H1 (cell line): ENCODE measurements around the gene BTG2. TPM values are rescaled to one million over a fixed set of nuclear protein-coding genes. Genes with fewer than 3 reads are reported as not detected.

ENCODE experiments used
- BACH1 ChIP-seq: IDR thresholded peaks from 2 replicates; pipeline ENCODE4 v1.6.1; 2012; ENCODE audit warnings: low read length, improper control_type of control experiment
- BRCA1 ChIP-seq: IDR thresholded peaks from 2 replicates; pipeline ENCODE4 v1.6.1; 2012; ENCODE audit warnings: low read depth, low read length, improper control_type of control experiment
- CBX5 ChIP-seq: fragments of 300-800, 300-1000 bp; sonication (generic); IDR thresholded peaks from 2 replicates; pipeline ENCODE4 v1.7.1; 2016; ENCODE audit warnings: antibody characterized with exemption, low read length, low read depth
- CBX8 ChIP-seq: fragments of 300-800, 300-1000 bp; sonication (generic); IDR thresholded peaks from 2 replicates; pipeline ENCODE4 v1.7.1; 2016; ENCODE audit warnings: low read depth, low read length, borderline replicate concordance
- EZH2 ChIP-seq: fragments of 200-600 bp; sonication (generic); IDR thresholded peaks from 2 replicates; pipeline ENCODE4 v1.7.1; 2012; ENCODE audit warnings: low read depth, mild to moderate bottlenecking, moderate library complexity, low read length, inconsistent platforms; ENCODE audit not compliant: severe bottlenecking
- GABPA ChIP-seq: IDR thresholded peaks from 2 replicates; pipeline ENCODE4 v1.6.1; 2011; ENCODE audit warnings: mild to moderate bottlenecking, low read length, moderate library complexity, borderline replicate concordance; ENCODE audit not compliant: insufficient read depth
- GTF2F1 ChIP-seq: IDR thresholded peaks from 2 replicates; pipeline ENCODE4 v1.6.1; 2012; ENCODE audit warnings: low read depth, low read length, improper control_type of control experiment, borderline replicate concordance
- KDM1A ChIP-seq: fragments of 200-600, 300-600 bp; sonication (generic); IDR thresholded peaks from 2 replicates; pipeline ENCODE4 v1.7.1; 2016; ENCODE audit warnings: mild to moderate bottlenecking, low read length, borderline replicate concordance
- MAFK ChIP-seq: IDR thresholded peaks from 2 replicates; pipeline ENCODE4 v1.6.1; 2012; ENCODE audit warnings: low read depth, mild to moderate bottlenecking, improper control_type of control experiment, low read length
- MAX ChIP-seq: IDR thresholded peaks from 2 replicates; pipeline ENCODE4 v1.6.1; 2012; ENCODE audit warnings: inconsistent platforms
- NRF1 ChIP-seq: IDR thresholded peaks from 2 replicates; pipeline ENCODE4 v1.6.1; 2011; ENCODE audit warnings: mild to moderate bottlenecking, low read depth, low read length, improper control_type of control experiment
- POLR2AphosphoS5 ChIP-seq: IDR thresholded peaks from 2 replicates; pipeline ENCODE4 v1.6.1; 2011; ENCODE audit warnings: low read depth, low read length
- POU5F1 ChIP-seq: IDR thresholded peaks from 2 replicates; pipeline ENCODE4 v1.6.1; 2011; ENCODE audit warnings: low read depth, mild to moderate bottlenecking, low read length, moderate library complexity
- RAD21 ChIP-seq, 2 experiments: IDR thresholded peaks in 1 of 2; conservative IDR thresholded peaks in 1 of 2; 2 replicates each; pipeline ENCODE4 v1.6.1; 2011; ENCODE audit warnings: low read depth in 2 of 2, low read length in 2 of 2, improper control_type of control experiment in 1 of 2, inconsistent platforms in 1 of 2, mild to moderate bottlenecking in 1 of 2, moderate library complexity in 1 of 2
- RBBP5 ChIP-seq: IDR thresholded peaks from 2 replicates; pipeline ENCODE4 v1.7.1; 2012; ENCODE audit warnings: low read depth, mild to moderate bottlenecking, inconsistent platforms, low read length, moderate library complexity, borderline replicate concordance
- SP1 ChIP-seq: IDR thresholded peaks from 2 replicates; pipeline ENCODE4 v1.6.1; 2011; ENCODE audit warnings: low read depth, low read length
- SP2 ChIP-seq: IDR thresholded peaks from 2 replicates; pipeline ENCODE4 v1.6.1; 2012; ENCODE audit warnings: mild to moderate bottlenecking, low read length, inconsistent platforms
- SP4 ChIP-seq: IDR thresholded peaks from 2 replicates; pipeline ENCODE4 v1.6.1; 2012; ENCODE audit warnings: low read length, inconsistent platforms
- TCF12 ChIP-seq: IDR thresholded peaks from 2 replicates; pipeline ENCODE4 v1.6.1; 2011; ENCODE audit warnings: low read depth, mild to moderate bottlenecking, low read length
- ZNF274 ChIP-seq: IDR thresholded peaks from 2 replicates; pipeline ENCODE4 v1.7.0; 2012; ENCODE audit warnings: low read length, borderline replicate concordance; ENCODE audit errors: extremely low read depth
- polyA plus RNA-seq, 7 experiments: library from polyadenylated mRNA; depleted of rRNA in 3 of 7; stranded (reverse) in 5 of 7; unstranded in 2 of 7; fragments of >200 nt in 5 of 7; fragments of 200-250 nt in 2 of 7; gene quantifications; 1 replicate in 5 of 7; 2 replicates in 1 of 7; 4 replicates in 1 of 7; pipeline versions ENCODE4 v1.2.1 to v1.2.3, GENCODE V29; 2011 to 2013; ENCODE audit warnings: missing spikeins in 2 of 7, mixed read lengths in 2 of 7
- total RNA-seq: library from RNA; stranded (reverse); fragmentation: NEBNext Ultra II Directional; extraction: Animal tissue kit (Norgen Biotek cat#: 25700); gene quantifications from 2 replicates; pipeline ENCODE4 v1.2.1, GENCODE V29; 2021
- TF ChIP-seq, protein P1 (sequence below), 3 experiments: IDR thresholded peaks; 1 replicate in 2 of 3; 2 replicates in 1 of 3; pipeline versions ENCODE4 v1.5.1 to v1.6.1; 2011; ENCODE audit warnings: low read length in 3 of 3, mild to moderate bottlenecking in 3 of 3, inconsistent platforms in 2 of 3, low read depth in 1 of 3, moderate library complexity in 1 of 3; ENCODE audit not compliant: insufficient read depth in 1 of 3; ENCODE audit errors: control extremely low read depth in 1 of 3
- TF ChIP-seq, protein P2 (sequence below): IDR thresholded peaks from 2 replicates; pipeline ENCODE4 v1.6.1; 2012; ENCODE audit warnings: inconsistent platforms

Gene BTG2
- total and polyA plus RNA-seq, 2 of the 8 experiments (the other 6 are each of a cell fraction or from before 2014, with no cell fraction given) = 4.8 to 11.0 TPM

- no peak for TF ChIP-seq POLR2AphosphoS5
- no peak for TF ChIP-seq NRF1
- TF ChIP-seq, protein P1, sequence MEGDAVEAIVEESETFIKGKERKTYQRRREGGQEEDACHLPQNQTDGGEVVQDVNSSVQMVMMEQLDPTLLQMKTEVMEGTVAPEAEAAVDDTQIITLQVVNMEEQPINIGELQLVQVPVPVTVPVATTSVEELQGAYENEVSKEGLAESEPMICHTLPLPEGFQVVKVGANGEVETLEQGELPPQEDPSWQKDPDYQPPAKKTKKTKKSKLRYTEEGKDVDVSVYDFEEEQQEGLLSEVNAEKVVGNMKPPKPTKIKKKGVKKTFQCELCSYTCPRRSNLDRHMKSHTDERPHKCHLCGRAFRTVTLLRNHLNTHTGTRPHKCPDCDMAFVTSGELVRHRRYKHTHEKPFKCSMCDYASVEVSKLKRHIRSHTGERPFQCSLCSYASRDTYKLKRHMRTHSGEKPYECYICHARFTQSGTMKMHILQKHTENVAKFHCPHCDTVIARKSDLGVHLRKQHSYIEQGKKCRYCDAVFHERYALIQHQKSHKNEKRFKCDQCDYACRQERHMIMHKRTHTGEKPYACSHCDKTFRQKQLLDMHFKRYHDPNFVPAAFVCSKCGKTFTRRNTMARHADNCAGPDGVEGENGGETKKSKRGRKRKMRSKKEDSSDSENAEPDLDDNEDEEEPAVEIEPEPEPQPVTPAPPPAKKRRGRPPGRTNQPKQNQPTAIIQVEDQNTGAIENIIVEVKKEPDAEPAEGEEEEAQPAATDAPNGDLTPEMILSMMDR (IDR thresholded peaks at IDR 0.05; ENCODE audit: control extremely low read depth in 1 of 3, insufficient read depth in 1 of 3, low read depth in 1 of 3, low read length in 3 of 3) = peak; percentile 78 to 96 (median 88)
- no peak for TF ChIP-seq RBBP5
- TF ChIP-seq MAFK = no peak
- TF ChIP-seq POU5F1 = no peak
- TF ChIP-seq MAX = no peak
- TF ChIP-seq, protein P2, sequence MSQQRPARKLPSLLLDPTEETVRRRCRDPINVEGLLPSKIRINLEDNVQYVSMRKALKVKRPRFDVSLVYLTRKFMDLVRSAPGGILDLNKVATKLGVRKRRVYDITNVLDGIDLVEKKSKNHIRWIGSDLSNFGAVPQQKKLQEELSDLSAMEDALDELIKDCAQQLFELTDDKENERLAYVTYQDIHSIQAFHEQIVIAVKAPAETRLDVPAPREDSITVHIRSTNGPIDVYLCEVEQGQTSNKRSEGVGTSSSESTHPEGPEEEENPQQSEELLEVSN = no peak
- TF ChIP-seq SP4 = no peak
- TF ChIP-seq KDM1A = peak; percentile 67; the same call in 1 of the 2 replicates
- TF ChIP-seq ZNF274 = no peak
- TF ChIP-seq BRCA1 = no peak
- no peak for TF ChIP-seq TCF12
- no peak for TF ChIP-seq BACH1
- no peak for TF ChIP-seq CBX8
- TF ChIP-seq GABPA = no peak
- no peak for TF ChIP-seq EZH2
- TF ChIP-seq CBX5 = no peak
- TF ChIP-seq SP1 = no peak
- peak; percentile 95 to 96 for TF ChIP-seq RAD21 (IDR thresholded peaks at IDR 0.05 in 1 of 2, conservative IDR thresholded peaks at IDR 0.05 in 1 of 2; ENCODE audit: low read depth in 2 of 2, low read length in 2 of 2)
- no peak for TF ChIP-seq SP2
- no peak for TF ChIP-seq GTF2F1
Measured at GRCh38 chr1:203340112-203340790, 34.9 kb downstream of the BTG2 start (continued).
